Measurements from ENCODE around the gene PLEKHA7. TPM values are rescaled to one million over a fixed set of nuclear protein-coding genes. Genes with fewer than 3 reads are reported as not detected.
A peak's percentile ranks its signal among the peaks of the same experiment; 100 is the strongest.

PLEKHA7 gene
- total and polyA plus RNA-seq, 2 of the 13 experiments (the other 11 are each of a cell fraction or from before 2014, with no cell fraction given): 17.5 to 18.7 TPM

GRCh38 chr11:16981651-16982194 lies 32.5 kb downstream of the PLEKHA7 start (continued):
- TF ChIP-seq HNF1B (CRISPR knock-in tag; IDR thresholded peaks at IDR 0.05) (peak; percentile 43; the same call in 1 of the 2 replicates), GRHL1 (CRISPR knock-in tag; conservative IDR thresholded peaks at IDR 0.05) (no peak), NFE2L2 (IDR thresholded peaks at IDR 0.05; ENCODE audit: low read length) (no peak), ZBTB4 (CRISPR knock-in tag; IDR thresholded peaks at IDR 0.05; ENCODE audit: borderline replicate concordance) (no peak), RBM39 (IDR thresholded peaks at IDR 0.05; ENCODE audit: low read depth, low read length, poor library complexity, severe bottlenecking) (no peak)
